Subcutaneous adipose tissue (tissue), 4 donors: Measurements from ENCODE around the gene SLC5A10. TPM values are rescaled to one million over a fixed set of nuclear protein-coding genes. Genes with fewer than 3 reads are reported as not detected.

Source experiments
- total RNA-seq, 4 donors: library from RNA; depleted of rRNA; stranded (reverse); fragments of >200 nt; gene quantifications; one replicate each; pipeline ENCODE4 v1.1.0, GENCODE V29; 2016
- TF ChIP-seq, protein P1 (sequence below): fragments of 450-650 bp; IDR thresholded peaks from one replicate; pipeline ENCODE4 v1.5.1; 2016; ENCODE audit warnings: low read depth, mild to moderate bottlenecking, control low read depth, antibody characterized with exemption, moderate library complexity

SLC5A10 gene
- total RNA-seq, 4 donors from 2014 or later = 0.19 TPM; not detected in 3

DNA sequence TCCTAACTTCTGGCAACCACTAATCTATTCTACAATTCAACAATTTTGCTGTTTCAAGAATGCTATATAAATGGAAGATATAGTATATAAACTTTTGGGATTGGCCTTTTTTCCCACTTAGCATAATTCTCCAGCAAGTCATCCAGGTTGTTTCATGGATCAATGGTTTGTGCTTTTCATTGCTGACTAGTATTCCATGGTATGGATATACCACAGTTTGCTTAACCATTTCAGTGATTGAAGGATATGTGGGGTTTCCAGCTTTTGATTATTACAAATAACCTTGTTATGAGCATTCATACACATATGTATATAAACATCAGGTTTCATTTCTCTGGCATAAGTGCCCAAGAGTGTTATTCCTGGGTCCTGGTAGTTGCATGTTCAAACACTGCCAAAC lies 54.7 kb downstream of the SLC5A10 start:
- TF ChIP-seq, protein P1, sequence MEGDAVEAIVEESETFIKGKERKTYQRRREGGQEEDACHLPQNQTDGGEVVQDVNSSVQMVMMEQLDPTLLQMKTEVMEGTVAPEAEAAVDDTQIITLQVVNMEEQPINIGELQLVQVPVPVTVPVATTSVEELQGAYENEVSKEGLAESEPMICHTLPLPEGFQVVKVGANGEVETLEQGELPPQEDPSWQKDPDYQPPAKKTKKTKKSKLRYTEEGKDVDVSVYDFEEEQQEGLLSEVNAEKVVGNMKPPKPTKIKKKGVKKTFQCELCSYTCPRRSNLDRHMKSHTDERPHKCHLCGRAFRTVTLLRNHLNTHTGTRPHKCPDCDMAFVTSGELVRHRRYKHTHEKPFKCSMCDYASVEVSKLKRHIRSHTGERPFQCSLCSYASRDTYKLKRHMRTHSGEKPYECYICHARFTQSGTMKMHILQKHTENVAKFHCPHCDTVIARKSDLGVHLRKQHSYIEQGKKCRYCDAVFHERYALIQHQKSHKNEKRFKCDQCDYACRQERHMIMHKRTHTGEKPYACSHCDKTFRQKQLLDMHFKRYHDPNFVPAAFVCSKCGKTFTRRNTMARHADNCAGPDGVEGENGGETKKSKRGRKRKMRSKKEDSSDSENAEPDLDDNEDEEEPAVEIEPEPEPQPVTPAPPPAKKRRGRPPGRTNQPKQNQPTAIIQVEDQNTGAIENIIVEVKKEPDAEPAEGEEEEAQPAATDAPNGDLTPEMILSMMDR = no peak

DNA sequence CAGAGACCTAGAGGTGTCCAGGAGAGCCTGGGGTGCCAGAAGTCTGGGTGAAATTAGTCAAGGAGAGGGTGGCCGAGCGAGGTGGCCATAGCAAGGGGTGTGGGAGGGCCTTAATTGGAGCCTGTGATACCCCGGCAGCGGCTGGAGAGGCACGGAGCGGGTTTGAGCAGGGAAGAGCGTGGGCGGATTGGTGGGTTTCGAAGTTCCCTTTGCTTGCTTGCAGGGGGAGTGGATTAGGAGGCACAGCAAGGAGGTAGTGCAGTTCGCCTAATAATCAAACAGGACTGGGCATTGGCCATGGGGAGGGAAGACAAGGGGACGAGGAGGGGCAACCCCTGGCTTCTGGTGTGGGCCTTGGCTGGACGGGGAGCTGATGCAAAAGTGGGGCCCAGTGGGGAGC lies 58.0 kb downstream of the SLC5A10 start:
- TF ChIP-seq, protein P1 = no peak

DNA sequence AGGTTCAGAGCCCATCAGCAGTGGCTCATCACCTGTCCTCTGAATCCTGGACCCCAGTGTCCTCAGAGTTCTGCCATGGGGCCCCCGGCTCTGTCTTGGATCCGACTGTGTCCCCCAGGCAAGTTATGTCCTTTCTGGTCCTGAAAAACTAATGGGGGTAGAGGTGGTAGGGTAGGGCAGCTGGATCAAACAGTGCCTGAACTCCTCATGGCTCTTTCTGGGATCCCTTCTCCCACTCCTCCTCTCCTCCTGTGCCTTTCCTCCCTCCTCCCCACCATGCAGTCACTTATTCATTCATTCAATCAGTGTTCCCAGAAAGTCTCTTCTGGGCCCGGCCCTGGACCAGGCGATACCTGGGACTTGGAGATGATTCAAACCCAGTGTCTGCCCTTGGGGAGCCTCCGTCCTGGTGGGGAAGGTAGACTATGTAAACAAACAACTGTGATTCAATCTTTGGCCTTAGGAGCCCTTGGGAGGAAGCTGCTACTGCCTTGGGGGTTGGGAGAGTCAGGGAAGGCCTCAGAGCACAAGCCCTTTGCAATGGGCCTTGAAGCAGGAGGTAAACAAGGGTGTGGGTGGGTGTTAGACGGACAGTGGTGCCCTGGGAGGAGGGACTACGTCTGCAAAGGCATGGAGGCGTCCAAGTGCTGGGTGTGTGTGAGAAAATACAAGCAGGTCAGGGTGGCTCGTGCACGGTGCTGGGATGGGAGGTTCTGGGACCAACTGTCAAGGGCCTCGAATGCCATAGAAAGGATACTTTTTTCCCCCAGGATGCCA lies 59.0 kb downstream of the SLC5A10 start:
- TF ChIP-seq, protein P1 = no peak

DNA sequence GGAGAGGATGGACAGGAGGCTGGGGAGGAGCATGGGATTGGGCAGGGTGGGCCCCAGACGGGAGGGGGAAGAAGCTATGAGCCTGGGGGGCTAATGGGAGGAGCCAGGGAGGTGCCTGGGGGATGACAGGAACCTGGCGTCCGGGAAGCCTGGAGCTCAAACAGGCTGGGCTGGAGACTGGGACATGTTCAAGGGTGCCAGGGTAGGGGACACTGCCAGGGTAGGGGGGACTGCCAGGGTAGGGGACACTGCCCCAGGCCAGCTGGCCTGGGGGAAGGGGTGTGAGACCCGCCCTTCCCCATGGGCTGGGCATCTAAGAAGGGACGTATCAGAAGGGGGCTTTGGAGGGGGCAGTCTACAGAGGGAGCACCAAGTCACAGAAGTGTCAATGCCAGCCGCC lies 59.6 kb downstream of the SLC5A10 start:
- TF ChIP-seq, protein P1 = no peak

DNA sequence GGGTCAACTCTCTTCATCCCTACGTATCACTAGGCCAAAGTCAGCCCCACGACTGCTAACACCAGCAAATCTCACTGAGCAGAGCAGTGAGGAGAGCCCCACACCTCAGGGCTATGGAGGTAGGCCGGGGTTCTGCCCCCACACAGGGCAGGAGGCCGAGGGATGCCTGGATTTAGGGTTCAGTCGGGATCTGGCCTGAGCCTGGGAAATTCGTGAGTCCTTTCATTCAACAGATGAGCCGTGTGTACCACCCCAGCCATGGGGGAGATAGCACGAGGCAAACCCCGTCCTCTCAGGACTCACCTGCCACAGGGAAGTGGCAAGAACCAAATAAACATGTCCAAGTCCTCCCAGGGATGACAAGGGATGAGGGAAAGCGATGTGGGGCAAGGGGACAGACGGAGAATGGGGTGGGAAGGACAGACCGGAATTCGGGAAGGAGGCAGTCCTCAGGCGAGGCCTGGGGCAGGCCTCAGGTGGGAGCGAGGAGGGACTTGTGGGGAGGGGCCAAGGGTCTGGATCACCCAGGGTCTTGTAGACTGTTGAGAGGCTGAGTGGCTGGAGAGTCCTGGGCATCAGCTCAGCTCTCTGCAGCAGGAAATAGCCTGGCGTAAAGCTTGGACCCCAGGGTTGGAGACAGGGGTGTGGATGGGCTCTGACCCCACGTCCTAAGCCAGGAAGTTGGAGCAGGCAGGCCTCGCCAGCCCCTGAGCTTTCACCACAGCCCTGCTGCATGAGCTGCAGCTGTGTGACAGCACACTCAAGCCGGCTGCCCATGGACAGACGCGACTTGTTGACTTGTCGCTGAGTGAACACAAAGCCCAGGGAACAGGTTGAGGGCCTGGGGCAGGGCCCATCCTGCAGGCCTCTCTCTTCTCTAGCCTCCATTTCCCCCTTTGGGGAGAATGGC lies 60.5 kb downstream of the SLC5A10 start:
- TF ChIP-seq, protein P1 = no peak

DNA sequence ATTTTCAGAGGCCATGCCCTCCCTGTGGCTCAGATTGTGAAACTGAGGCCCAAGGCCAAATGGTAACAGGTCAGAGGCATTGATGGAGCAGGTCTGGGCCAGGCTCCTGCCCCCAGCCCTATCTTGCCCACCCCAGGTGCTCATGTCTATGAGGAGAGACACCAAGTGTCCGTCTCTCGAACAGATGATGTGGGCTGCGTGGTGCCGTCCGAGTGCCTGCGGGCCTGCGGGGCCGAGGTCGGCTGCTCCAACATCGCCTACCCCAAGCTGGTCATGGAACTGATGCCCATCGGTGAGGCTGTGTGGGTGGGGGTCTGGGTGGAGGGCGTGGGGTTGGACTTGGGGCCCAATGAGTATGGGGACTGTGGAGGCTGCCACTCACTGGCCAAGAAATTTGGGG lies 61.3 kb downstream of the SLC5A10 start:
- TF ChIP-seq, protein P1 = no peak

DNA sequence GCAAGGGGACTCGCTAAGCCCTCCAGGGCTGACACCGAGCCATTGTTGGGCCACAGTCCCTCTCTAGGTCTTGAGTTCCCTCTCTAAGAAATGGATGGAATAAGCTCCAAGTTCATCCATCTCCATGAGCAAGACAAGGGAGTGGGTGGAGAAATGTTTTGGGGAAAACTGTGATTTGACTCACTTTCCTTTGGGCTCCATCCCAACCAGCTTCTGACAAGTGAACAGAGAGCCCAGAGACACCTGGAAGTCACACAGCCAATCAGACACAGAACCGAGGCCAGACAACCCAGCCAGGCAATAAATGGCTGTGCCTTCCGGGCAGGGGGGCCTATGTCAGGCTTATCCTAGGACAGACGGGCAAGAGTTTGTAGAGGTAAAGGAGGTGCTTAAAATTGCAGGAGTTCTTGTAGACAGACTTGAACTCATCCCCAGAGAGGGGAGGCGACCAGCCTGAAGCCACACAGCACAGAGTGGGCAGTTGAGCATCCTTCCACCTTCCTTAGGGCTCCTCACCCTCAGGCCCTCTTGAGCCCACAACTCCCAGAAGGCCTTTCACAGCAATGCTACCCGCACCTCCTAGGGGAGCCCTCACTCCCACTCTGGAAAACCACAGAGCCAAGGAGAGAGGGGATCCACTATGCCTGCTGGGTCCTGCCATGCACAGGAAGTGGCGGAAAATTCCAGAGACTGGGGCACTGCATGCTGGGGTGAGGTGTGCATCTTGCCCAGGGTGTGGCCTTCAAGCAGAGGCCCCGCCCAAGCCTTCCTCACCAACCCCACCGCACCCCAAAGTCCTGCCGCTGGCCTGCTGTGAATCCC lies 62.1 kb downstream of the SLC5A10 start:
- TF ChIP-seq, protein P1 = no peak
